Kidney tubule cell (primary cell): ENCODE measurements around the gene RAD51B.
A peak's percentile ranks its signal among the peaks of the same experiment; 100 is the strongest.

Experiments
- DNase-seq: peaks from one replicate; pipeline ENCODE4 v3.0.0-alpha.2; 2018; ENCODE audit warnings: low spot score

Gene RAD51B

DNA sequence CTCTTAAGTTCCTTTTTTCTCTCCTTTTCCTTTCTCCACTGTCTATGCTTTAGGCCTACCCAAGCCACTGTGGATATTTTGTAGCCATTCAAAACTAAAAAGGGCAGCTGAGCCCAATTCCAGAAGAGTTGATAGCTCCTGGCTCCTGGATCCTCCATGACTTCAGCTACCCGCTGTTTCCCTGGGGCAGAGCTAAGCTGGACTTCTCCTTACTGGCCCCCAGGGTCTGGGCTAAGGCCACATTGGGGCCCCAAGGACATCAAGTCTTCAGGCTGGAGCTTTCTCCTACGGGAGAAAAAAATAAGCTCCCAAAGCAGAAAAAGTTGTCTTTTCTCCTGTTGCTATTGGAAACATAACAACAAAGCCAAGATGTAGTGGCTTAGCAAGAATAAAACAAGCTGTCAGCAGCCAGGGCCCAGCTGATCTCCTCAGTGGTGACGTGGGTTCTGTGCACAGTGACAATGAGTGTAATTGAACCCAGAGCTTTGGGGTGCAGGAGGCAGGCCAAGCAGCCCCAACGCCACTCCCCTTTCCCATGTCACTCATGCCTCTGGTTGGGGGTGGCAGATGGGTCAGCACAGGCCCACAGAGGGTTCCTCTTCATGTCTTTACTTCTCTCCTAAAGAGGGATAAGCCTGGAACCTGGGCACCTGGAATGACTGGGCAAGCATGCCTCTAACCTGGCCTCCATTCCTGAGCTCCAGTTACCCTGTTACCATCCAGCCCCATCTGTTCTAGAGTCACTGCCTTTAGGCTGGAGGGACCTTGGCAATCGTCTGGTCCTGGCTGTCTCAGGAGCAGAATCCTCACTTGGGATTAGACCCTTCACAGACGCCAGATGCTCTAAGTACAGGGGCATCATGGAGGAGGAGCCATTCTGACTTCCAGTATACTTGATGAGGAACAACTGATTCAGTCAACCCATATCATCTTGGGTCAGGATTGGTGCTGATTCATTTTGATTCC lies 802.1 kb downstream of the RAD51B start:
- DNase-seq = peak; percentile 43

GRCh38 chr14:68622856-68623255 lies 803.3 kb downstream of the RAD51B start:
- peak; percentile 19 for DNase-seq

- no peak for DNase-seq
Measured at GRCh38 chr14:68623307-68623706, 803.7 kb downstream of the RAD51B start.

- no peak for DNase-seq
Measured at GRCh38 chr14:68623826-68624225, 804.2 kb downstream of the RAD51B start.

DNA sequence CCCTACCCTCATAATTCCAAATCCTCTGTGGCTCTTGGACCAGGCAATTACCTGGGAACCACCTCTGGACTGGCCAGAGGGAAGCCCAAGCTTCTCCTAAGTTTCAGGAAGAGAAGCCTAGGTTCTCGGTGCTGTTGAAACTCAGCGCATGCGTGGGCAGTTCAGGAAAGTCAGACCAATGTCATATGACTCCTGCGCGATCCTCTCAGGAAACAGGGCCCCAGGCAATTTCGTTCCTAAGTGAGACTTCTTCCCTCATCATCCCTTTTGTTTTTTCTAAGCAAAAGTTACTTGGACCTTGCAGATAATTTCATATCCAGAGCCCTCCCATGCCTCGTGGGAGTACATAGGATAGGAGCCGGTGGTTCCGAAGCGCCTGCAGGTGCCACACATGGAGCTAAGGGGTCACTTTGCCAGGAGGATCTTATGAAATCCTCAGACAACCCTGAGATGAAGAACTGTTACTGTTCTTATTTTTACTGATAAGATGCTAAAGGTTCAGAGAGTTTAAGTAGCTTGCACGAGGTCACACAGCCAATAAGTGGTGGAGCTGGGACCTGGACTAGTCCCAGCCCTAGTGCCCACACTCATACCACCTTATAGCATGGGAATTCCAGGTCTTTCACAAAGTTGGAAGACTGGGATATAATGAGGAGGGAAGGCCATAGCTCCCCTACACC lies 805.1 kb downstream of the RAD51B start:
- no peak for DNase-seq

DNA sequence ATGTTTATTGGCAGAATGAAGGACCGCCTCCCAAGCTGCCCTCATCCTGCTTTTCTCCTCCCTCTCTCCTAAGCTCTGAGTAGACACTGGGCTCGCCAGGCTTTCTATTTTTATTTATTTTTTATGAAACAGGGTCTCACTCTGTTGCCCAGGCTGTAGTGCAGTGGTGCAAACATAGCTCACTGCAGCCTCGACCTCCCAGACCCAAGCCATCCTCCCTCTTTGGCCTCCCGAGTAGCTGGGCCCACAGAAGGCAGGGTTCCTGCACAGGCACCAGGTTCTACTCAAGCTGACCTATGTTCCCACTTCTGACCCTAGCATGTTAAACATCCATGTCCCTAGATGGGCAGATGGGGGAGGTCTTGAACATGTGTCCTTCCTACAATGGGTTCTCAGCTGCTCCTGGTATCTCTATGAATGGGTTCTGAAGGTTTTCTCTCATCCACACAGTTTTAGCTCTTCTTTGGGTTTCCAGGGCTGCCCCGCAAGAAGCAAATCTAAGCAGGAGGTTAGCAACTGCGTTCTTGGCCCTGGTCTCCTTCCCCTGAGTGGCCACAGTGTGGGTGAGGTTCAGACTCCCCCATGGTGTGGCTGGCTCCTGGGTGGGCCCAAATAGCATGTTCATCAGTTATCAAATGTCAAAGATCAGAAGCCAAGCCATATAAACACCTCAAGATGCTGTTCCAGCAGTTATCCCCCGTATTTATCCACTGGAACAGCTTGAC lies 805.9 kb downstream of the RAD51B start:
- no peak for DNase-seq

- no peak for DNase-seq
Measured at GRCh38 chr14:68626386-68626785, 806.8 kb downstream of the RAD51B start.

GRCh38 chr14:68627050-68627867 lies 807.7 kb downstream of the RAD51B start:
- peak; percentile 100 for DNase-seq

- peak; percentile 29 for DNase-seq
Measured at GRCh38 chr14:68627868-68628604, 808.5 kb downstream of the RAD51B start.

DNA sequence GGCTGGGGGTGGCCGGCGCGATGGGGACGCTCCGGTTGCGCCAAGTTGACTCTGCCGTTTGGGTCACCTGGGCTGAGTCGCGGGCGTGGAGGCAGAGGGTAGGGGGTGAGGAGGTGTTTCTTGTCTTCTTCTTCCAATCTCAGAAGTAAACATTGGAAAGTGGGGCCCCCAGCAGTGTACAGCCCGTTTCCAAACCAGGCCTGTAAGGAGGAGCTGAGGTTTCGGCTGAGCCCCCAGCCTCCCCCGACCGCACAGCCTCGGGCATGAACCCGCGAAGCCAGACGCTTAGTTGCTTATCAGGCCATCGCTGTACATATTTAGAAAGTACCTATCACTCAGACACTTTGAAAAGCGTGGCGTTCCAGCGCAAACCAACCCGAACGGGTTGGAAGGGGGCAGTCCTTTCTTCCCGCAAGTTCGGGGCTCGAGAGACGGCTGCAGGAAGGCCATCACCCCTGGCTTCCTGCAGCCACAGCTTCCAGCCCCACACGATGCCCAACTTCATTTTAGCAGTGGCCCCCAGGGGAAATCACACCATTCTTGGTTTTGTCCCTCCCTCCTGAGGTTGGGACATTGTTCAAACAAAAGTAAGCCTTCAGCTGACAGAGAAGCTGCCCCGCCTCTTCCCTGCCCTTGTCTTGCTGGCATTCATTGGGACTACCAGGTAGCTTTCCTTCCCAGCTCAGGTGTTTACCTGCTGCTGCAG lies 809.2 kb downstream of the RAD51B start:
- peak; percentile 34 for DNase-seq

GRCh38 chr14:68630081-68630571 lies 810.5 kb downstream of the RAD51B start:
- DNase-seq = peak; percentile 37

DNA sequence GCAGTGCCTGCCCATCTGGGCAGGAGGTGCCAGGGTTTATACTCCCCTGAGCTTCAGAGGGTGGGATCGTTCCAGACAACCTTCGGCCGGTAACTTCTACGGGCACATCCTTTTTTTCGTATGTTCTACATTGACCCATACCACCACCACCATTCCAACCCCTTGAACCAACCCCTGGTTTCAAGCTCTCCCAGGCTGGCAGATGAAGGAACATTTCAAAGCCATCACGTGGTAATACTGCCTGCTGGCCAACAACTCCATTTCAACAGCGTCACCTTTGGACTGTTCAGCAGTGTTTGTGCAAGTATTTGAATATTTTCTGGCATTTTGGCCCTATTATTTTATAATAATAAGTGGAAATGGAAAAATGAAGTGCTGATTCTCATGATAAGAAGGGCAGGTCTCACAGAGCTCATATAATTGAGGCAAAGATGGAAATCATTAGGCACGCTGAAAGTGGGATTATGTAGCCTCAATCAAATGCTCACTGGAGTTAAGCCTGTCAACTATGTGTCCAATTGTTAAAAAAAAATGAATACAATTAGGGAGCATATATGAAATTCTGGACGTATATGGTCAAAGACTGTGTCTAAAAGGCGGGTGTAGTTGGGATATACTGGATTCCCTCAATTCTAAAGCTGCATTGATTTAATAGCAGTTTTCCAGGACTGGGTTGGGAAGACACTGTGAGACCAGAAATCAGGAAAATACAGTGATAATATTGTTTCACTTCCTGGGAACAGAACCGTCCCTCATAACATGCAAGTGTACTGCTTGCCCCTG lies 811.2 kb downstream of the RAD51B start:
- DNase-seq = no peak

DNA sequence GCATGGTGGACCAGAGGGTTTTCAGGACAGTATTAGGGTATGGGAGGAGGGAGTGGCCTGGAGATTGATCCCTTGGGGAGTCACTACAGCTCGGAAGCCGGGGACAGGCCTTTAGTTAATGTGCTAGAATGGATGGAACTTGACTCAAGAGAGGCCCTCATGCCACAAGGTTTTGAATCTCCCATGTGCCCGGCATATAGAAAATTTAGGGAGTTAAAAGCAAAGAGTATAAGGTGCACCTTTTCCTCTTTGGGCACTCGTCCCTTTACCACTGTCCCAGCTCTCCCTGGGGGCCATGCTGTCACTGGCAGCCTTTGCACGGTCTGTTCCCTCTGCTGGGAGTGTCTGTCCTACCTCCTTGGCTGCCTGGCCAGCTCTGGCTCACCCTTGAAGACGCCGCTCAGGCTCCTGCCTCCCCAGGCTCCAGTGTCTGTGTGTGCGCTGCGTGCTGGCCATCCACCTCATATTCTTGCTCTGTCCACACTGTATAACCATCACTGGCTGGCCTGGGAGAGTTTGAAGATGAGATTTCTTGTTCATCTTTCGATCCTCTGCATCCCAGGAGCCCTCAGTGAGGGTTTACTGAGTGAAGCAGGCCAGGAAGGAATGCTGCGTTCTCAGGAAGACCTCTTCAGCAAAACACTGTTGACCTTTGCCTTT lies 811.9 kb downstream of the RAD51B start:
- no peak for DNase-seq

GRCh38 chr14:68632054-68632895 lies 812.7 kb downstream of the RAD51B start:
- no peak for DNase-seq

DNA sequence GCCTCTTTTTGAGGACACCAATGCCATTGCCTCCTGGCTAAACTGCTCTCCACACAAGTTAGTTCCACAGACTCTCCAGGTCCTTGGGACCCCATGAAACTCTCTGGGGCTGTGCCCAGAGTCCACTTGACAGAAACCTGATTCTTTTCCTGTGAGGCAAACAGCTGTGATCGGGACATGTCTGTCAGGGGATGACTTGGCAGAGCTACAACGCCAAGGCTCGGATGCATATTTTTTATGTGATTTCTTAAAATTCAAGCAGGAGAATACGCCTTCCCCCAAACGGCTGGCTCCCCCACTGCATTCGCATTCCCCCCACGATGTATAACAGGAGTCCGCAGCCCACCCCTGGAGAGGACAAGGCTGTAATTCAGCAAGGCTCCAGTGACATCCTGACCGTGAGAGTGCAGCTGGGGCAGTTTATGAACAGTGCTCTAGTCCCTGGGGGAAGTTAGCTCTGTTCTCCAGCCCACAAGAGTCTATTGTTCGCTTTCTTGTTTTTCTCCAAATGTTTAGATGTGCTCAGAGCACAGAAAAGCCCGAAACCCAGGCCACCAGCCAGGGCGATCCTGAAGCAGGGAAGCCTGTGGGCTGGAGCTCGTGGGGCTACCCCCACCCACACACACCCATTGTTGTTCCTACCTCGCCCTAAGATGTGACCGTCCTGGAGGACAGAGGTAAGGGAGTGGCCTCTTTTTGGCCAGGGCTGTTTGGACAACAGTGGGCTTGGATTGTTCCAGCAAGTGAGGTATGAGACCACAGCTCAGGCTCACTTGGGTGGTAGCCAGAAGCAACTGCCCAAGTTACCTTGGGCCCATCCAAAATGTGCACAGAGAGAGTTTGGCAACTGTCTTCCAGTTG lies 813.8 kb downstream of the RAD51B start:
- DNase-seq = no peak

- DNase-seq = no peak
Measured at GRCh38 chr14:68634332-68634731, 814.8 kb downstream of the RAD51B start.
